ENCODE measurements around the gene TMED9.
"Not testable (repeated sequence)": the region's sequence is repeated elsewhere in the genome, so short reads cannot be mapped to it uniquely, and the experiment has no call there.

The TMED9 gene

DNA sequence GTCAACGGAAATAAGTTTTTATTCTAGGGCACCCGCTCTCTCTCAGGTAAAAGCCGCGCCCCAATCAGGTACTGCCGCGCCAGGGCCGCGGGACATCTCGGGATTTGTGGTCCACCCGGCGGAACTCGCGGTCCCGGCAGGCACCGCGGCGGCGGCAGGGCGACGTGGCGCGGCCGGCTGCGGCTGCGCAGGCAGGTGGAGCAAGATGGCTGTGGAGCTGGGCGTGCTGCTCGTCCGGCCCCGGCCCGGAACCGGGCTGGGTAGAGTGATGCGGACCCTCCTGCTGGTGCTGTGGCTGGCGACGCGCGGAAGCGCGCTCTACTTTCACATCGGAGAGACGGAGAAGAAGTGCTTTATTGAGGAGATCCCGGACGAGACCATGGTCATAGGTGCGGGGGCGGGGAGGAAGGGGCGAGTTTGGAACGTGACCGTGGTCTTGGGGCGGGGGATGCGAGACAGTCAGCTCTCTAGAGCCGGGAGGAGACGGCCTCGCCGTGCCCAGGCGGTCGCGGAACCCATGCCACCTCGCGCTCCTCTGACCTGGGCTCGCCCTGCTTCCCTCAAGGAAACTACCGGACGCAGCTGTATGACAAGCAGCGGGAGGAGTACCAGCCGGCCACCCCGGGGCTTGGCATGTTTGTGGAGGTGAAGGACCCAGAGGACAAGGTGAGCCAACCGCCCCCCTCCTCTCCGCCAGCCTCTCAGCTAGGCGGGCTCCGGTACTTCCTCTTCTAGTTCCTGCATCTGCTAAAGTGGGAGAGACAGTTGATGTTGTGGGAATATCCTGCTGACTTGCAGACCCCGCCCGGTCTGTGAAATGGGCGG lies at the start of gene TMED9:
Gene TMED9, plus strand, starts transcription at position 194 of the 825 bp plus-strand sequence. Its CDS starts 12 bp downstream, at position 206.
- peak; percentile 90 for DNase-seq
- peak; percentile 95 for ATAC-seq

DNA sequence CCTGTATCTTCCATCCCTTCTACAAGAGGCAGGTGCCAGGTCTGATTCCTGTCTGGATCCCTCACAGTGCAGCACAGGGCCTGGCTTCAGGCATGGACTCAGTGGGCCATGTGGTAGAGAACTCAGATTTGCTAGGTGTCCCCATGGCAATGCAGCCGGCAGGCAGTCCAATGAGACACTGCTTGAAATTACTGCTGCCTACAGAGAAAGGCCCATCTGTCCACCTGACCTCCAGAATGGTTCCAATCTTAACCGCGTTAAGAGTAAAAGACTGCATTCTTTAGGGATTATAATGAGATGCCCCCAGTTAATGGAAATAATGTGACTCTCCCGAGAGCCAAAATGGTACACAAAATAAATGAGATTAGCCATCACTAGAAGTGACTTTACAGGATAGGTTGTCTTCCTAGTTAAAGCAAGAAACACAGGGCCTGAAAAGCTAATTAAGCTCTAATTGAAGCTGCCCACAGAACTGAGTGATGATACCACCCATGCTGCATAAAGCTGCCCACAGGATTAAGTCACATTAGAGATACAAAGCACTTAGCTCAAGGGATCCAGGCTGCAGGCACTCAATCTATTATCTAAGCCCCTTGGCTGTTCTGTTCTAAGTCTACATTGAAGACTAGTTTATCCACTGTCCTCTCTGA lies 49.1 kb upstream of the TMED9 start:
- DNase-seq (no peak), ATAC-seq (no peak)

DNA sequence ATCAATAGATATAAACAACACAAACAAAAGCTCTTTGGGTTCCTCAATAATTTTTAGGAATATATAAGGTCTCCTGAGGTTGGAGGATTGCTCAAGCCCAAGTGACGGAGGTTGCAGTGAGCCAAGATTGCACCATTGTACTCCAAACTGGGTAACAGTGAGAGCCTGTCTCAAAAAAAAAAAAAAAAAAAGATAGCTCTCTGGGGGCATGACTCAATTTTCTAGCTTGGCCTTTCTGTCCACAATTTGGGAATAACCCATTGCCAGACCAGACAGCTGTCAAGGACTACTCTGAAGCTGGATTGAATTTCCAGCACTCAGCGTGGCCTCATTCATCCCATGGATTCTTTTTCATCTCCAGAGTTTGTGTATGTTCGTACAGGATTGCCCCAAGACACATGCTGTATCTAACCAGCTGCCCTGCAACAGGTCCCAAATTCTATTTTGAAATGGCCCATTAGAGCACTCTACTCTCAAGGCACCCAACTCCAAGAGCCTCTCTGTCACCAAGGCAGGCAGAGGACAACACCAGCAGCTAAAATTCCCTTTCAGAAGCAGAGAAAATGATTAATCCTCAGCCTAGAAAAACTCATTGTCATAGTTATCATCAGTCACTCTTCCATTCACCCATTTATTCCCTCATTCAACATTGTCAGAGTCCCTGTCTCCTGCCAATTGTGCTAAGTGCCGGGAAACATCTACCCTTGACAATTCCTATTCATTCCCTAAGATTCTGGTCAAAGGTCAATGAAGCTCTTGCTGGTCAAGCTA lies 46.3 kb upstream of the TMED9 start:
- ATAC-seq (no peak), DNase-seq (no peak)

DNA sequence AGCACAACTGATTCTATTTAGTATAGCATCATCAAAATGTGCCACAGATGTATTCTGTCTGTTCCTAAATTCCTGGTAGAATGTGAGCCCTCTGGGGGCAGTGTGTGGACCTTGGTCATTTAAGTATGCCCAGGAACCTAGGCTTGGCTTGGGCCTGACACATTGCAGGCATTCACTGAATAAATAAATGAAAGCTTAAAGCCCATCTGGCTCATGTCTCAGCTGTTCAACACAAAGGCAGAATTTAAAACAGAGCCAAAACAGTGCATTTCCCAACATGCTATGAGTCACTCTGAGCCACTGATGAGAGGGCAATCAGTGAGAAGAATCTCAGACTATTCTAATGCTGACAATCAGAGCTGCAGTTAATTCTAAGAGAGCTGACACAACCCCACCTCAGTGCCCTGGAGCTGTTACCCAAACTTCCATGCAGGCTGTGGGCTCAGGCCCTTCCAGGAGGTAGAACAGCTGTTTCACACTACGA lies 45.7 kb upstream of the TMED9 start:
- no peak for DNase-seq
- ATAC-seq: peak; percentile 63

DNA sequence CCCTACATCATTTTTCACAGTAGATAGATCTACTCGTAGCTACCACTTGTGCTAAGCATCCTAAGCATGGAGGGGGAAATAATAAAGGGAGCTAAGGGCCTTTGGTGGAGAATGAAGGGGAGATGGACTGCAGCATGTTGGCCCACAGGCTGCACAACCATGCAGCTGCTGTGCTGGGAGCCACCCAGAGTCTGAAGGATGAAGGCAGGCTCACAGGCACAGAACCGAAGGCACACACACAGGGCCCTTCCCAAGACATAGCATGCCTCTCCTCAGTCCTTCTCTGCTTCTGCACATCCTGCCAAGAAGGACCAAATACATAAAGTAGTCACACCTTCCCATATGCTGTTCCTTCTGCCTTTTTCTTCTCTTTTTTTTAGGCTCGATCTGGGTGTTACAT lies 44.3 kb upstream of the TMED9 start:
- ATAC-seq (no peak), DNase-seq (no peak)

DNA sequence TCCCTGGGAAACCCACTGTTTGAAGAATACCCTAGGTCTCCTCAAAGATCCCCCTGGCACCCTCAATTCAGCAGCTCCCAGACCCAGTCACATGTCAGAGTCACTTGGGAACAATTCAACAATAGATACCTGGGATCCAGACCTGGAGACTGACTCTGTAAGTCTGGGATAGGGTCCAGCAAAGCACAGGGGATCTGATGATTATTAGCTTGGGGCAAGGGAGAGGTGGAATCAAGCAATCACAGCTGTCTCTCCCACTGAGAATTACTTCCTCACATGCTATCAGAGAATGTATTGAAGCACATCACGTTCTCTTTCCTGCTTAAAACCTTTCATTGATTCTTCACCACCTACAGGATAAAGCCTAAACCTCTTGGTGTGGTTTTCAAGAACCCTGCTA lies 43.5 kb upstream of the TMED9 start:
- no peak for ATAC-seq
- no peak for DNase-seq

DNA sequence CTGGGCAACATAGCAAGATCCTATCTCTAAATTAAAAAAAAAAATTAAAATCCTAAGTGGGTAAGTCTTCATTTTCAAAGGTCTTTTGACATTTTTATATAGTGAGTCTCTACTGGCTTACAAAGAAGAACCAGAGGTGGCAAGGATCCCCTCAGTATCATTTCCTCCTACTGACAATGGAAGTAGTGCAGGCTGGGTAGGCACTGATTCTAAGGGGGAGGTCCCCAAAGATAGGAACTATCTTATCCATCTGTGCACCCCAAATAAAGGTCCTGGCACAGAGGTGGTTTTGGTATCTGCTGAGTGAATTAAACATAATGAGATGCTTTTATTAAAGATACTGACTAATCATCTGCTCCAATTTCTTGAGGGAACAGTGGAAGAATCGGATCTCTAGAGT lies 41.9 kb upstream of the TMED9 start:
- no peak for ATAC-seq
- DNase-seq: no peak

DNA sequence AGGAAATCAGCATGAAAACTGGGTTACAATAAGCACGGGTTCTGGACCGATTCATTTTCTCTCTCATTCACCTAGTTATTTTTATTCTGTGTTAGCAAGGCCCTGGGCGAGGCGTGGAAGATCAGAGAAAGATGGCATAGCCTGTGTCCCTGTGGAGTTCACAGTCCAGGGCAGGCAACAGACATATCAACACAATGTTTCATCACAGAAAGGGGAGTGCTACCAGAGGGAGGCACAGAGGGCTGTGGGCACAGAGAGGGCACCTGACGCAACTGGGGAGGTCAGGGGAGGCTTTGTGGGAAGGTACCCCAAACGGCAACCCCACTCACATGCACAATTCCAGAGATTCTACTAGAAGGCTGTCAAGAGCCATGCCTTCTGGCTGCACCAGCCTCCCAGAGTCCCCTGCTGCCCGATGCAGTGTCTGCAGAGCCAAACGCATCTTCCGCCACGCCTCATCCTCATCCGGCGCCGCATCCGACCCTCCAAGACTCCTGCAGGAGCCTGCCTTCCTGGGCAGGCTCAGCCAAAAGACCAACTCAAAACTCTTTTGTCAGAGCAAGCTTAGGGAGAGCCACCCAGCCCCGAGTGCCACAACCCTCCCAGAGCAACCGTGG lies 39.1 kb upstream of the TMED9 start:
- no peak for ATAC-seq
- DNase-seq: no peak

DNA sequence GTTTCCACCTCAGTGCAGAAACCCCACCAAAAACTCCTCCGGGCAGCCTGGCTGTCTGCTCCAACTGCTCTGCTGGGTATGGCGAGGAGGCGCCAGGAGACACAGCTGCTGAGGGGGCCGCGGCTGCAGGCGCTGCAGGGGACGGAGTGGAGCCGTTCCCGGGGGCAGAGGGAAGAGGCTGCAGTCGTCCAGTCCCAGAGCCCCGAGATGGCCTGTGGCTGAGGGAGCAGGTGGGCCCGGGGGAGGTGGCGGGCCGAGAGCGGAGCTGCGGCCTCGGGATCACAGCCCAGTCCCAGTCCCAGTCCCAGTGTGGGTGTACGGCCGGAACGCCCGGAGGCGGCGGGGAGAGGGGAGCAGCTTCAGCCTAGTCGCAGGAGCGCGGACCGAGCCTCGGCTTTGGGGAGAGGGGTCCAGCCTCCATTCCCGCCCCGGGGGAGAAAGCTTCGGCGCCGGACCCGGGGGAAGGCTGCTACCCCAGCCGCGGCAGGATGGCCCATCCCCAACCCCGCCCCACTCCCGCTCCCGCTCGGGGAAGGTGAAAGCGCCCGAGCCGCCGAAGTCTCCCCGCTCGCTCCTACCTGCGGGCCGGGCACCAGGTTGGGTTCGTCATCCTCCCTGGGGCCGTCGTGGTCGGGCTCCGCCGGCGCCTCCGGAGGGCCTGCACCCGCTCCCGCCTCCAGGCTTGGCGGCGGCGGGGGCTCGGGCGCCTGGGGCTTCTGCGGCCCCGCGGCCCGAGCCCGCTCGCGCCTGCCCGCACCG lies 38.2 kb upstream of the TMED9 start:
- DNase-seq (peak; percentile 60), ATAC-seq (peak; percentile 35)

DNA sequence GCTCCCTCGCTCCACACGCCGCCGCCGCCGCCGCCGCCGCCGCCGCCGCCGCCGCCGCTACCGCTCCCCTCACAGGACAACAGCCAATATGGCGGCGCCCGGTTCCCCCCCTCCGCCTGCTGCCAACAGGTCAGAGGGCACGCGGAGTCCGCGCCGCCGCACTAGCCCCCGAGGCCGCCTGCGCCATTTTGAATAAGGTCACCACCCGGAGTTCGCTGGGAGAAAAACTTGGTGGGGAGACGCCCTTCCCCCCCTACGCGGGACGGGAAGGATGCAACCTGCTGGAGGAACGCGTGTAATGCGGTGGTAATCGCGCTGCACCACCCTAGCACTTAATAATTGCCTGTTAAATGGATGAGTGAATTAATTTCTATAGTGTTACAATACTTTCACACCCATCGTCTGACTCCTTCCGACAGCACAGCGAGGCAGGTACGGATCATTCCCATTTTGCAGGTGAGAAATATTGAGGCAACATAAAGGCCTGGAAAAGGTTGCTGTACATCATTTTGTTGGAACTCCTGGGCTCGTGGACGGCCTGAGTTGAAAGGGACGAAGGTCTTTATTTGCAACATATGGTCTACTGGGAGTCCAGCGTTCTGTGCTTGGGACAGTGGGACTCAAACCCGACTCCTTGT lies 37.4 kb upstream of the TMED9 start, which contains the start of gene FAM193B:
Gene FAM193B, minus strand, starts transcription at position 90 of the 638 bp plus-strand sequence. CDS start 105 bp downstream, outside the sequence.
- ATAC-seq: peak; percentile 95
- peak; percentile 96 for DNase-seq

DNA sequence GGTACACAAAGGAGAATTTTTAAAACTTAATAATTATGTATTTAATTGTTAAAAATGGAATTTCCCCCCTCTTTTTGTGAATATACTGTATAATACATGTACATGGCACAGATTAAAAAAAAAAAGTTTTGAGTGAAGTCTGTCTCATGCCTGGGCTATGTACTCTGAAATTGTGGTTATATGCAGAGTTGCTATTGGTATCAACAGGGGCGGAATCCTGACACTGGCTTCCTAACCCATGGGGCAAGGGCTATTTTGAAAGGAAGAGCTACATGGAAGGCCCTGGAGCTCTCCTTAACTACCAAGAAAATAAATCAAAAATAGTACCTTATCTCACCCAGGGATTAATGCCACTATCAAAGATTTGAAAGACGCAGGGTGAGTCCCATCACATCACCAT lies 36.8 kb upstream of the TMED9 start:
- ATAC-seq (no peak), DNase-seq (no peak)

DNA sequence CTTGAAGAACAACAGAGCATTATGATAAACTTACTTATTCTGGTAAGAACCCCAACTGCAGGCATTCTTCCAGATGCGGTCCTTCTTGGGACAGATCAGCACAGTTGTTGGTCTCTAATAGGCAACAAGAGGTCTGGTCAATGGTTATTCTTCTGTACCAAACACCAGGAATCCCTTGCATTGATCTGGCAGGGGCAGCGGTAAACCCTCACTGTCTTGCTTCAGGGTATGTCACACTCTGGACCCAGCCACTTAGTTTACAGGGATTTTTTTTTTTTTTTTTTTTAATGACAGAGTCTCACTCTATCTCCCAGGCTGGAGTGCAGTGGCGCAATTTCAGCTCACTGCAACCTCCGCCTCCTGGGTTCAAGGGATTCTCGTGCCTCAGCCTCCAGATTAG lies 36.3 kb upstream of the TMED9 start:
- ATAC-seq: no peak
- no peak for DNase-seq

DNA sequence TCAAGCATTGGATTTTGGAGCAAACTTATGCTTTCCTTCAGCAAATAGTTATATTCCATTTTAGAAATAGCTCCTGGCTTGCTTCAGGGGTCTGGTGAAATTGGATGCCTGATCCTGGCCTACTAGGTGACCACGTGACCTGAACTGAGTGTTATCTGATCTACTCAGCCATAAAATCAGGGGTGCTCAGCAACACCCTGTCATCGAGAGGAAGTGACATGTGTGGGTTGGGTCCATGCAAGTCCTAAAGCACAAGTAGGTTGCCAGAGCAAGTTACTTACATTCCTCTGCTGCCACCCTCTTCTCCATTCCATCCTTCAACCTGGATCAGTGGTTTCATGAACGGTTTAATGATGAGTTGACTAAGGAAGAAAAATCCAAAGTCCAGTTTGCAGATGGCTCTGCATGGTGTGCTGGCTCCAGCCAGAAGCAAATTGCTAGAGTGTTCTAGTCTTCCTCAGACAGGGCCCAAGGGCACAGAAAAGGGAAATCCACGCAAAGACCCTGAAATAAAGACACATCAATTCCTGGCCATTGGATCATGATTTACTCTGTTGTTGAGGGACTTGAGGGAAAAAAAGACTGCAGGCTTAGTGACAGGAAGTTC lies 34.9 kb upstream of the TMED9 start:
- ATAC-seq (no peak), DNase-seq (no peak)

DNA sequence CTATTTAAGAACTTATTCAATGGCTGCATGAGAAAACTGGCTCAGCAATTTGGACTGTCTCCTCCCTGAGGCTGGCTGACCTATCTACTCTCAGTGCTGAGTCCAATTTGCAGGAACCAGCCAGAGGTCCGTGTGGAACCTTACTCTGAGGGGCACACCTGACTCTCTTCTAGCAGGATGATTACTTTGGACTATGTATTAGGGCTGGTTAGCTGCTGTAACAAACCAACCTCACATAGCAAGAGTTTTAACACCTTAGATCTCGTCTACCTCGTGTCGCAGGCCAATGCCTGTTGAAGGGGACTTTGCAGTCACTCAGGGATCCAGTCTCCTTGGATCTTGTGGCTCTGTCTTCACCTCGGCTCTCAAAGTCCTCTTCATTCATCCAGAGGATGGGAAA lies 34.2 kb upstream of the TMED9 start:
- ATAC-seq: no peak
- no peak for DNase-seq

DNA sequence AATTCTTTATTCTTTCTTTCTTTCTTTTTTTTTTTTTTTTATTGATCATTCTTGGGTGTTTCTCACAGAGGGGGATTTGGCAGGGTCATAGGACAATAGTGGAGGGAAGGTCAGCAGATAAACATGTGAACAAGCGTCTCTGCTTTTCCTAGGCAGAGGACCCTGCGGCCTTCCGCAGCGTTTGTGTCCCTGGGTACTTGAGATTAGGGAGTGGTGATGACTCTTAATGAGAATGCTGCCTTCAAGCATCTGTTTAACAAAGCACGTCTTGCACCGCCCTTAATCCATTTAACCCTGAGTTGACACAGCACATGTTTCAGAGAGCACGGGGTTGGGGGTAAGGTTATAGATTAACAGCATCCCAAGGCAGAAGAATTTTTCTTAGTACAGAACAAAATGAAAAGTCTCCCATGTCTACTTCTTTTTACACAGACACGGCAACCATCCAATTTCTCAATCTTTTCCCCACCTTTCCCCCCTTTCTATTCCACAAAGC lies 32.5 kb upstream of the TMED9 start:
- not testable (repeated sequence) for ATAC-seq, DNase-seq

DNA sequence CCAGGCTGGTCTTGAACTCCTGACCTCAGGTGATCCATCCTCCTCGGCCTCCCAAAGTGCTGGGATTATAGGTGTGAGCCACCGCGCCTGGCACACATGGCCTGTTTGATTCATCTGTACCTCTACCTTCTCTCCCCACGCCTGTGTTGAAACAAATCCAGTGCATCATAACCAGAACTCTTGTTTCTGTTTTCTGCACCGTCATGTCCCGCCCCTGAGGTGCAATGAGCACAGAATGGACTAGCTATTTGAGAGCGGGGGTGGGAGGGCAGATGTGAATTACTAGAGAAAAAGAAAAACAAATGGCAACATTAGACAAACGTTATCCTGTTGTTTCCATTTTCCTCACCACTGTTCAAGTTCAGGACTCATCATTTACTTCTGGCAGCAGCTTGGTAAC lies 27.0 kb upstream of the TMED9 start:
- no peak for ATAC-seq

DNA sequence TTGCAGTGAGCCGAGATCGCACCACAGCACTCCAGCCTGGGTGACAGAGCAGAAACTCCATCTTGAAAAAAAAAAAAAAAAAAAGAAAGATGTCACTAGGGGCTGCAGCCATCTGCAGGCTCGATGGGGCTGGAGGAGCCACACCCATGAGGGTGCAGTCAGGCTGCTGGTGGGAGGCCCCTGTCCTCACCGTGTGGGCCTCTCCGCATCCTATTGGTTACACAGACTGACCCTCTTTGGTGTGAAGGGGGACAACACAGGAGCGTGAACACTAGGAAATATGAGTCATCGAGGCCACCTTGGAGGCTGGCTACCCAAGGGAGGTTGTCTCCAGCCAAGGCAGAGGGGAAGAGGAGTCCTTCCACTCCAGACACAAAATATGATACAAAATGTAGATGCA lies 23.7 kb upstream of the TMED9 start:
- ATAC-seq (peak; percentile 32), DNase-seq (no peak)

More for the DNA sequence above, 27.0 kb upstream of the TMED9 start:
- DNase-seq: no peak

DNA sequence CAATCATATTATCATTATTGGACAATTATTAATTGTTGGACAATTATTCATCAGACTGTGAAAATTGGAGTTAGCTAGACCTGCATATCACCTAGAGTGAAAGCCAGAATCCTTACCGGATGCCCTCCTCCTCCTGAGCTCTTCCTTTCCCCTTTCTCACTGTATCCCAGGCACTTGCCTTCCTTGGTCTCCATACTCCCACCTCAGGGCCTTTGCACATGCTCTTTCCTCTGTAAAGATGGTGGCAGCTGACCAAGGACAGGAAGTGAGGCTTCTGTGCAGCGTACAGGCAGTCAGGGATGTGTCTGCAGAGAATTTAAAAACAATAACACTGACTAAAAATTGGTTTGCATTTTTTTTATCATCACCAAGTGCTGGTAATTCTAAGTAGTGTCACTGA lies 22.1 kb upstream of the TMED9 start:
- DNase-seq (no peak), ATAC-seq (no peak)

DNA sequence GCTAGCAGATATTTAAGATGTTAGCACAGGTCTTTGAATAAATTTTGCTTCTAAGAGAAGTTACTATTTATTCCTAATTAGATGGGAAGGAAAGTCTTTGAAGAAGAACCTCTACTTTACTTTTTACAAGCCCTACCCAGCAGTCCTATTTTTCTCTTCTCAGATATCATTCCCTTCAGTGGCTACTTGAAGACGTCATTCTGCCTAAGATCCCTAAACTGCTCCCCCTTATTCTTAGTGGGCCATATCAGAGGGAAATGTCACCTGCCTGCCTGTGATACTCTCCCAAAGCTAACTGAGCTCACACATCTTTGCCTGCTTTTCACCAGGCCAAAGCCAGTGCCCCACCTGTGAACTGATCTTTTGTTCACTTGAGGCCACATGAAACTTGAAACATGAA lies 16.5 kb upstream of the TMED9 start:
- no peak for DNase-seq
- no peak for ATAC-seq

DNA sequence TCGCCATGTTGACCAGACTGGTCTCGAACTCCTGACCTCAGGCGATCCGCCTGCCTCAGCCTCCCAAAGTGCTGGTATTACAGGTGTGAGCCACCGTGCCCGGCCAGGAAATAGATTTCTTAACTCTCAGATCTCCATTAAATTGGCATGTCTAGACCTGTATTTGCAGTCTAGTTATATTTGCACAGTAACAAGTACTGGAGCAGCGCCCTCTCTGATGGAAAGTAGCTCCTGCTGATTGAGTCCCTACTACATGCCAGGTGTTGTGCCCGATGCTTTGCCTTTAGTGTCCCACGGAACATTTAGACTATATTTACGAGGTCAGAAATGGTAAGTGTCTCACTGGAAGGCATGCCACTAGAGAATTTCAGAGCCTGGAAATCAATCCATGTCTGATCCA lies 15.8 kb upstream of the TMED9 start:
- DNase-seq (no peak), ATAC-seq (no peak)
